GM12892 (cell line): ENCODE results near the gene CDH4.

Experiments used
- POLR2A ChIP-seq: IDR thresholded peaks from 2 replicates; pipeline ENCODE4 v1.6.1; 2011; ENCODE audit warnings: low read depth, low read length, control low read depth
- POLR2AphosphoS5 ChIP-seq: IDR thresholded peaks from 2 replicates; pipeline ENCODE4 v1.6.1; 2011; ENCODE audit warnings: low read depth, low read length, control low read depth

- no peak for TF ChIP-seq POLR2A
- TF ChIP-seq POLR2AphosphoS5 = no peak
These were observed 309.2 kb downstream of the CDH4 start for GRCh38 chr20:61561111-61561830.
